ENCODE data around the gene HOXA5. TPM values are rescaled to one million over a fixed set of nuclear protein-coding genes. Genes with fewer than 3 reads are reported as not detected.

HOXA5 gene
- total RNA-seq, 1 donor from 2014 or later: 22.0 TPM

DNA sequence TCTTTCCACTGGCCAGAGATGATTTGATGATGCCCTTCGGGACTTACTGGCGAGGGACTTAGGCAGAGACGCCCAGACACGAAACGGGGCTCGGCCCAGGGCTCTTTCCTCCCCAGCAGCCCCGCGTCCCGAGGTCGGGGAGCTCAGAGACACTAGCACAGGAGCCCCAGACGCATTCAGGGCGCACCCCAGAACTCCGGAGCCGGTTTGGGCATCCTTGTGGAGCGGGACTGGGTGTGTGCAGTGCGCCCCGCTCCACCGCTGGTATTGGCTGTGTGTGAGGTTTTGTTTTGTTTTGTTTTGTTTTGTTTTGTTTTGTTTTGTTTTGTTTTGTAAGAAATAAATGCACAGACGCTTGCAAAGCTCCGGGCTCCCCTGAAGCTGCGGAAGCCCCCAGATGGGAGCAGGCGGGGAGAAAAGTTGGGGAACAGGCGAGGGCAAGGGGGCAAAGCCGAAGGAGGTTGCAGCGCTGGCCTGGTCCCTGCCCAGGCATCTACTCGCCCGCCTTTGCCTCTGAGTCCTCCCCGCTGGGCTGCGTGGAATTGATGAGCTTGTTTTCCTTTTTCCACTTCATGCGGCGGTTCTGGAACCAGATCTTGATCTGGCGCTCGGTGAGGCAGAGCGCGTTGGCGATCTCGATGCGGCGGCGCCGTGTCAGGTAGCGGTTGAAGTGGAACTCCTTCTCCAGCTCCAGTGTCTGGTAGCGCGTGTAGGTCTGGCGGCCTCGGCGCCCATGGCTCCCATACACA is 1.9 kb upstream of the HOXA5 start:
- DNase-seq (ENCODE audit: low spot score in 2 of 2): peak in 1 of 2 donors; percentile 63
- TF ChIP-seq, protein P1, sequence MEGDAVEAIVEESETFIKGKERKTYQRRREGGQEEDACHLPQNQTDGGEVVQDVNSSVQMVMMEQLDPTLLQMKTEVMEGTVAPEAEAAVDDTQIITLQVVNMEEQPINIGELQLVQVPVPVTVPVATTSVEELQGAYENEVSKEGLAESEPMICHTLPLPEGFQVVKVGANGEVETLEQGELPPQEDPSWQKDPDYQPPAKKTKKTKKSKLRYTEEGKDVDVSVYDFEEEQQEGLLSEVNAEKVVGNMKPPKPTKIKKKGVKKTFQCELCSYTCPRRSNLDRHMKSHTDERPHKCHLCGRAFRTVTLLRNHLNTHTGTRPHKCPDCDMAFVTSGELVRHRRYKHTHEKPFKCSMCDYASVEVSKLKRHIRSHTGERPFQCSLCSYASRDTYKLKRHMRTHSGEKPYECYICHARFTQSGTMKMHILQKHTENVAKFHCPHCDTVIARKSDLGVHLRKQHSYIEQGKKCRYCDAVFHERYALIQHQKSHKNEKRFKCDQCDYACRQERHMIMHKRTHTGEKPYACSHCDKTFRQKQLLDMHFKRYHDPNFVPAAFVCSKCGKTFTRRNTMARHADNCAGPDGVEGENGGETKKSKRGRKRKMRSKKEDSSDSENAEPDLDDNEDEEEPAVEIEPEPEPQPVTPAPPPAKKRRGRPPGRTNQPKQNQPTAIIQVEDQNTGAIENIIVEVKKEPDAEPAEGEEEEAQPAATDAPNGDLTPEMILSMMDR (IDR thresholded peaks at IDR 0.05): no peak
- intact Hi-C loops (cut with DNase I): no loop called here
- H3K4me1 ChIP-seq: peaks cover 0 to 20% of the 10 kb centered on the region in 2 donors
- H3K9me3 ChIP-seq: no peaks in the 10 kb centered on the region
- H3K27ac ChIP-seq: peak overlapping the region; percentile 36 to 40
- peak overlapping the region in 1 of 2 donors; percentile 75 for H3K4me3 ChIP-seq
- H3K27me3 ChIP-seq: no peaks in the 10 kb centered on the region
- H3K36me3 ChIP-seq: peaks cover 0 to 17% of the 10 kb centered on the region in 2 donors

GRCh38 chr7:27144781-27145164 is 1.3 kb upstream of the HOXA5 start:
- no peaks in the 10 kb centered on the region for H3K9me3 ChIP-seq
- no peaks in the 10 kb centered on the region for H3K27me3 ChIP-seq
- TF ChIP-seq, protein P1 (IDR thresholded peaks at IDR 0.05): no peak
- peaks cover 0 to 14% of the 10 kb centered on the region in 2 donors for H3K4me1 ChIP-seq
- DNase-seq (ENCODE audit: low spot score in 2 of 2): peak in 1 of 2 donors; percentile 58
- H3K27ac ChIP-seq: peak overlapping the region; percentile 36 to 40
- H3K36me3 ChIP-seq: peaks cover 0 to 17% of the 10 kb centered on the region in 2 donors
- intact Hi-C loops (cut with DNase I): loop anchor here (5.0 kb wide), 1 partner anchor 1287 kb away; no protein-coding TSS in a partner anchor
- peak overlapping the region in 1 of 2 donors; percentile 75 for H3K4me3 ChIP-seq

DNA sequence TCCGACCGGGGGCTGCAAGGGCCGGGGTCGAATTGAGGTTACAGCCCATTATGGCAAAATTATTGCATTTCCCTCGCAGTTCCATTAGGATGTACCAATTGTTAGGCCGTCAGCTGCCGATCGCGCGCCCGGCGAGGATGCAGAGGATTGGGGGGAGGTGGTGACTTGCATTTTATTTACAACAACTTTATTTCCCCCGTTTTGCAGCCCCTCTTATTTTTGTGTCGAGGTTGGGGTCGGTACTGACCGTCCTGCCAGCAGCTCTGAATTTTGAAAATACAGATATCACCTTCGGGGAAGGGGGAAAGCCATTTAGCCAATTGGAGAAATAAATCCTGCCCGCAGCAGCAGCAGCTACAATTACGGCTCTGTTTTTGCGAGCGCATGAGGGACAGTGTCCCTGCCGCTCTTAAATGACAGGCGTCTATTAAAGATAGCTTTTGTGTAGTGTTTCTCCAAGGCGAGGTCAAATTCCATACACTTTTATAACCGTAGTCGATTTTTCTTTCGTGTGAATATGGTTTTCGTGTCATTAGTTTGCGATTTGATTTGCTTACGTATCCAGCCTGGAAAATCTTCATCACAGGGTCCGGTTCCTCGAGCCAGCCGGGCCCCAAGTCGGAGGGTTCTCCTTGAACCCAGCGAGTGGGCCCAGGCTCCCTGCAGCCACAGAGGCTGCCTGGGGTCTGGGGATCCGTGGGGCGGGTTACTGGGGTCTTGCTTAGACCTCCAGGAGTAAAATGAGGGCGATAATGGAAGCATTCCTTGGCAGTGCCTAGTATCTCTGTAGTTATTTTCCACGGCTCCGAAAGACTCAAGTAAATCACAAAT is 684 bp upstream of the HOXA5 start:
- Histone ChIP-seq H3K27me3 (no peaks in the 10 kb centered on the region), H3K27ac (peak overlapping the region; percentile 36 to 54), H3K4me3 (peak overlapping the region; percentile 24 to 75), H3K36me3 (peaks cover 0 to 17% of the 10 kb centered on the region in 2 donors), H3K4me1 (peaks cover 0 to 8% of the 10 kb centered on the region in 2 donors), H3K9me3 (no peaks in the 10 kb centered on the region)
- TF ChIP-seq, protein P1 (IDR thresholded peaks at IDR 0.05): no peak
- DNase-seq (ENCODE audit: low spot score in 2 of 2): no peak
- intact Hi-C loops (cut with DNase I): loop anchor here (2.0 to 5.0 kb wide), 5 partner anchors 47 to 1287 kb away; partner anchors contain the start of genes CBX3 and HNRNPA2B1

DNA sequence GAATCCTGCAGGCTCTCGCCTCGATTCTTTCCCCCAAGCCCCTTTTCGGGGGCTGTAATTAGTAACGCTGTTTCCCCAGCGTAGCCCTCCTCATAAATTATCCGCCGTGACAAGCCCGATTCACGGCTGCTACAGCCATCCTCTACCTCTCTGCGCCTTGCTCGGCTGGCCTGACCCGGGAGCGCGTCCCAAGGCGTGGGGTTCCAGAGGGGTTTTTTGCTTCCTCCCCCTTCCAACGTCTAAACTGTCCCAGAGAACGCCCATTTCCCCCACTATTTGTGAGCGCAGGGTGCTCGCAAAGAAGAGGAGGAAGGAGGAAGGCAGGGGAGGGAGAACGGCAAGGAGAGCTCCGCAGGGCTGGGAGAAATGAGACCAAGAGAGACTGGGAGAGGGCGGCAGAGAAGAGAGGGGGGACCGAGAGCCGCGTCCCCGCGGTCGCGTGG is 880 bp downstream of the HOXA5 start:
- Histone ChIP-seq H3K27ac (peak overlapping the region; percentile 92 to 98), H3K9me3 (no peaks in the 10 kb centered on the region), H3K4me1 (peaks cover 0 to 5% of the 10 kb centered on the region in 2 donors), H3K36me3 (peaks cover 0 to 17% of the 10 kb centered on the region in 2 donors), H3K27me3 (no peaks in the 10 kb centered on the region), H3K4me3 (peak overlapping the region; percentile 75 to 91)
- no peak for DNase-seq (ENCODE audit: low spot score in 2 of 2)
- intact Hi-C loops (cut with DNase I): loop anchor here (2.0 to 5.0 kb wide), 5 partner anchors 46 to 1285 kb away; partner anchors contain the start of genes CBX3 and HNRNPA2B1
- TF ChIP-seq, protein P1 (IDR thresholded peaks at IDR 0.05): no peak

GRCh38 chr7:27141923-27142579 is 1.4 kb downstream of the HOXA5 start:
- peaks cover 0 to 17% of the 10 kb centered on the region in 2 donors for H3K36me3 ChIP-seq
- no peaks in the 10 kb centered on the region for H3K9me3 ChIP-seq
- no peaks in the 10 kb centered on the region for H3K27me3 ChIP-seq
- H3K27ac ChIP-seq: peak overlapping the region; percentile 92 to 98
- intact Hi-C loops (cut with DNase I): loop anchor here (2.0 to 5.0 kb wide), 5 partner anchors 45 to 1285 kb away; partner anchors contain the start of genes CBX3 and HNRNPA2B1
- peak in 1 of 2 donors; percentile 73 for DNase-seq (ENCODE audit: low spot score in 2 of 2)
- TF ChIP-seq, protein P1 (IDR thresholded peaks at IDR 0.05): peak; percentile 29 to 41 (median 34)
- H3K4me3 ChIP-seq: peak overlapping the region; percentile 75 to 91
- peaks cover 0 to 2% of the 10 kb centered on the region in 2 donors for H3K4me1 ChIP-seq

Data from ascending aorta (tissue), 2 donors.